K562 treated with DMSO at 1 percent for 4 hours (cell line): ENCODE data around the gene PCDHB14. TPM values are rescaled to one million over a fixed set of nuclear protein-coding genes. Genes with fewer than 3 reads are reported as not detected.

Source experiments
- total RNA-seq: library from RNA; unstranded; fragments of 300-600 nt; gene quantifications from 2 replicates; pipeline ENCODE4 v1.2.3, GENCODE V29; 2022; ENCODE audit not compliant: insufficient read depth

Gene PCDHB14
- not detected in 2 replicates for total RNA-seq

DNA sequence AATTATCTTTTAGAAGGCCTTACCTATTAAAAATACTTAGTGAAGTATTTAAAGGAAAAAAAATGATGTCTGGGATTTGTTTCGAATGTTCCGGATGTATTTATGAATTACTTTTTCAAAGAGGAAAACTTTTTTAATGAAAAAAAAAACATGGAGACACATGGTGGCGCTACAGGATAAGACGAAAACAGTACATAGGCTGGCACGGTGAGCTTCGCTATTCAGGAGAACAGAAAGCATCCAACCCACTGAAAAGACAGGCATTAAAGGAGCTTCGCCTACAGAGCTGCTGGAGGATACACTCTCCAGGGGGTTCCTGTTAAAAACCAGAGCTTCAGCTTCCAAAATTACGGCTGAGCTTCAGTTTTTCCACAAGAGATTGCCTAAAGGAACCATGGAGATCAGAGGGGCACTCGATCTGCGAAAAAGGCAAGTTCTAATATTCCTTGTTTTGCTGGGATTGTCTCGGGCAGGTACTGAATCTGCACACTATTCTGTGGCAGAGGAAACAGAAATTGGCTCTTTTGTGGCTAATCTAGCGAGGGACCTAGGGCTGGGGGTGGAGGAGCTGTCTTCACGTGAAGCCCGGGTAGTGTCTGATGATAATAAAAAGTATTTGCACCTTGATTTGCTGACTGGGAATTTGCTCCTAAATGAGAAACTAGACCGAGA, at the start of gene PCDHB14:
Gene PCDHB14, plus strand, starts transcription at position 232 of the 672 bp plus-strand sequence. Its CDS starts 163 bp downstream, at position 395.

DNA sequence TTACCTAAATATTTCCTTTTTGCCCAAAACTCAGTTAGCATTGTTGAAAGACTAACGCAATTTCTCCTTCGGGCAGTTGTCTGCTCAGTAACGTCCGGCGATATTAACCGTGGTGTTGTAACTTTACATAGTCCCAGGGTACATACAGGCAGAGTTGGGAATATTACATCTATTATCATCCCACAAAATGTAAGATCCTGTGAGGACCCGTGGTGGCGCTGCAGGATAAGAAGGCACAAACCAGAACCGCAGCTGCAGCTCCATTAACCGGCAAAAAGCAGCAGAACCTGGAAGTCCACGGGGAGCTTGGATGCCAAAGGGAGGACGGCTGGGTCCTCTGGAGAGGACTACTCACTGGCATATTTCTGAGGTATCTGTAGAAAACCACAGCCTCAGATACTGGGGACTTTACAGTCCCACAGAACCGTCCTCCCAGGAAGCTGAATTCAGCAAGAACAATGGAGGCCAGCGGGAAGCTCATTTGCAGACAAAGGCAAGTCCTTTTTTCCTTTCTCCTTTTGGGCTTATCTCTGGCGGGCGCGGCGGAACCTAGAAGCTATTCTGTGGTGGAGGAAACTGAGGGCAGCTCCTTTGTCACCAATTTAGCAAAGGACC, 45.5 kb upstream of the PCDHB14 start, which contains the start of gene PCDHB8:
Gene PCDHB8, plus strand, starts transcription at position 214 of the 615 bp plus-strand sequence. Its CDS starts 245 bp downstream, at position 459.

DNA sequence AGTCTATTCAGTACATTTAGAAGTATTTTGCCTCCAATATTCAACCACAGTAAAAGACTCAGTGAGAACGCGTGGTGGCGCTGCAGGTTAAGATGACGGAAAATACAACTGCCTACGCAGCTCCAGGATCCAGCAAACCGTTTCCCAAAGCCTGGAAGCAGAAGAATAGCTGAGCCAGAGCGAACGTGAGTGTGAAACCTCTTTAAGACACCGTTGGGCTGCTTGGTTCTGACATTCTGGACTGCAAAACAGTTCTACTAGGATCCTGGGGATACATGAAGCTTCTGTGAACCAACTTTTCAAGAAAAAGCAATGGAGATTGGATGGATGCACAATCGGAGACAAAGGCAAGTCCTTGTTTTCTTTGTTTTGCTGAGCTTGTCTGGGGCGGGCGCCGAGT, 40.9 kb upstream of the PCDHB14 start, which contains the start of gene PCDHB16:
Gene PCDHB16, plus strand, starts transcription at position 140 of the 400 bp plus-strand sequence. Its CDS starts 173 bp downstream, at position 313.

DNA sequence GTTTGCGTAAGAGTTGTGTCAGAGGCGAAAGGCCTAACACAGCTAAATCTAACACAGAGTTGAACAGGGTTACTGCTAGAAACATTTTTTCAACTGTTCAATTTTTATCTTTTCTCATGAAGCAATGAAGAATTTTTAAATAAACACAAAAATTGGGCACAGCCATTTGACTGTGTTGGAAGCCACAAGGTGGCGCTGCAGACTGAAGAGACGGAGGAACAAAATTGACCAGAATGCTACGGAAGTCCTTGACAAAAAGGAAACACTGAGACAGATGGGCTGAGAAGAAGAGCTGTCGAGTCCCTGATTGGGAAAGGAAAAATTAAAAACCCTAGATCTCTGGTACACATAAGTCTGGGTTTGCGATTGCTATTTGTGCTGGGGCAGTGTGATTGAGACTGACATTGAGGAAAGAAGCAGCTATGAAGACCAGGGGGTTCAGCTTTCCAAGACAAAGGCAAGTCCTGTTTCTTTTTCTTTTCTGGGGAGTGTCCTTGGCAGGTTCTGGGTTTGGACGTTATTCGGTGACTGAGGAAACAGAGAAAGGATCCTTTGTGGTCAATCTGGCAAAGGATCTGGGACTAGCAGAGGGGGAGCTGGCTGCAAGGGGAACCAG, 36.1 kb upstream of the PCDHB14 start, which contains the start of gene PCDHB9:
Gene PCDHB9, plus strand, starts transcription at position 265 of the 616 bp plus-strand sequence. Its CDS starts 158 bp downstream, at position 423.

DNA sequence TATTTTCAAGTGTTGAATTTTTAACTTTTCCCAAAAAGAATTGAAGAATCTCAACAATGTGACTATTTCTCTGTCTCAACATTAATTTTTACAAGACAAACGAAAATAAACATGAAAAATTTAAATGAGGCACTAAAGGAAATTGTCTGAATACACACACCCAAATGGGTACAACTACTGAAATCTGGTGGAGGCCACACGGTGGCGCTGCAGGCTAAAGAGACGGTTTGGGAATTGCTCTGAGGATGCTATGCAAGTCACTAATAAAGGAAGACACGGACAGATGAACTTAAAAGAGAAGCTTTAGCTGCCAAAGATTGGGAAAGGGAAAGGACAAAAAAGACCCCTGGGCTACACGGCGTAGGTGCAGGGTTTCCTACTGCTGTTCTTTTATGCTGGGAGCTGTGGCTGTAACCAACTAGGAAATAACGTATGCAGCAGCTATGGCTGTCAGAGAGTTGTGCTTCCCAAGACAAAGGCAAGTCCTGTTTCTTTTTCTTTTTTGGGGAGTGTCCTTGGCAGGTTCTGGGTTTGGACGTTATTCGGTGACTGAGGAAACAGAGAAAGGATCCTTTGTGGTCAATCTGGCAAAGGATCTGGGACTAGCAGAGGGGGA, 30.9 kb upstream of the PCDHB14 start, which contains the start of gene PCDHB10:
Gene PCDHB10, plus strand, starts transcription at position 244 of the 616 bp plus-strand sequence. Its CDS starts 200 bp downstream, at position 444.

DNA sequence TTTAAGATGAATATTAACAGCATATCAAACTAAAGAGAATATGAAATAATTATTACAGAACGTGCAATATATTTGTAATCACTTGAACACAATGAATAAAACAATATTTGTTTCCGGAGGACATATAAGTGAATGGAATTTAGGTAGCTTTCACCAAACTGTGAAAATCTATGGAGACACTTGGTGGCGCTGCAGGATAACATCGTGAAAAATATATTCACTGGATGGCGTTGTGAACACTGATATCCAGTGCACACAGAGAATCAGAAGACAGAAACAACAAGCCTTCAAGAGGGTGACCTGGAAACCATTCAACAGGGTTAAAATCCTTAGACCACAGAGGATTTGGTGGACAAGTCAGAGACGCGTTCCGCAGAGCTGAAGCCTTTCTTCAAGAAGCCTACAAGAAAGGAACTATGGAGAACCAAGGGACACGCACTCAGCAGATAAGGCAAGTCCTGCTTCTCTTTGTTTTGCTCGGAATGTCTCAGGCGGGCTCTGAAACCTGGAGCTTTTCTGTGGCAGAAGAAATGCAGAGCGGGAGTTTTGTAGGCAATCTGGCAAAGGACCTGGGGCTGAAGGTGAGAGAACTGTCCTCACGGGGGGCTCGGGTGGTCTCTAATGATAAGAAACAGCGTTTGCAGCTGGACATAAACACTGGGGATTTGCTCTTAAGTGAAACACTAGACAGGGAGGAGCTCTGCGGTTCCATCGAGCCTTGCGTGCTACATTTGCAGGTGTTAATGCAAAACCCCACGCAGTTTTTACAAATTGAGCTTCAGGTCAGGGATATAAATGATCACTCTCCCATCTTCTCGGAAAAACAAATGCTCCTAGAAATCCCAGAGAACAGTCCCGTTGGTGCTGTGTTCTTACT, 23.5 kb upstream of the PCDHB14 start, which contains the start of gene PCDHB11:
Gene PCDHB11, plus strand, starts transcription at position 269 of the 877 bp plus-strand sequence. Its CDS starts 148 bp downstream, at position 417.

DNA sequence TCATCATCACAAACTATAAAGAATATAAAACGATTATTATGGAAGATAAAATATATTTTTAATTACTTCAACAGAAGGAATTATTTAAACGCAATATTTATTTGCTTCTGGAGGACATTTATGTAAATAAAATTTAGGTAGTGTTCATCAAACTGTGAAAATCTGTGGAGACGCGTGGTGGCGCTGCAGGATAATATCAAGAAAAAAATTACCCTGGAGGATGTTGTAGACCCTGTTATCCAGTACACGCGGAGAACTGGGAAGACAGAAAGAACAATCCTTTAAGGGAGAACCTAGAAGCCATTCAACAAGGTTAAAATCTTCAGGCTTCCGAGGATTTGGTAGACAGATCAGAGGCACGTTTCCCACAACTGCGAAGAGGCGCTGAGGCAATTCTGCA, 14.7 kb upstream of the PCDHB14 start, which contains the start of gene PCDHB12:
Gene PCDHB12, plus strand, starts transcription at position 242 of the 400 bp plus-strand sequence. CDS start 189 bp downstream, outside the sequence.

DNA sequence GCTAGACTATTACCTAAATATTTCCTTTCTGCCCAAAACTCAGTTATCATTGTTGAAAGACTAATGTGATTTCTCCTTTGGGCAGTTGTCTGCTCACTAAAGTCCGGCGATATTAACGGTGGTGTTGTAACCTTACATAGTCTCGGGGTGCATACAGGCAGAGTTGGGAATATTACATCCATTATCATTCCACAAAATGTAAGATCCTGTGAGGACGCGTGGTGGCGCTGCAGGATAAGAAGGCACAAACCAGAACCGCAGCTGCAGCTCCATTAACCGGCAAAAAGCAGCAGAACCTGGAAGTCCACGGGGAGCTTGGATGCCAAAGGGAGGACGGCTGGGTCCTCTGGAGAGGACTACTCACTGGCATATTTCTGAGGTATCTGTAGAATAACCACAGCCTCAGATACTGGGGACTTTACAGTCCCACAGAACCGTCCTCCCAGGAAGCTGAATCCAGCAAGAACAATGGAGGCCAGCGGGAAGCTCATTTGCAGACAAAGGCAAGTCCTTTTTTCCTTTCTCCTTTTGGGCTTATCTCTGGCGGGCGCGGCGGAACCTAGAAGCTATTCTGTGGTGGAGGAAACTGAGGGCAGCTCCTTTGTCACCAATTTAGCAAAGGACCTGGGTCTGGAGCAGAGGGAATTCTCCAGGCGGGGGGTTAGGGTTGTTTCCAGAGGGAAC, 9.3 kb upstream of the PCDHB14 start, which contains the start of gene PCDHB13:
Gene PCDHB13, plus strand, starts transcription at position 264 of the 684 bp plus-strand sequence. Its CDS starts 205 bp downstream, at position 469.

DNA sequence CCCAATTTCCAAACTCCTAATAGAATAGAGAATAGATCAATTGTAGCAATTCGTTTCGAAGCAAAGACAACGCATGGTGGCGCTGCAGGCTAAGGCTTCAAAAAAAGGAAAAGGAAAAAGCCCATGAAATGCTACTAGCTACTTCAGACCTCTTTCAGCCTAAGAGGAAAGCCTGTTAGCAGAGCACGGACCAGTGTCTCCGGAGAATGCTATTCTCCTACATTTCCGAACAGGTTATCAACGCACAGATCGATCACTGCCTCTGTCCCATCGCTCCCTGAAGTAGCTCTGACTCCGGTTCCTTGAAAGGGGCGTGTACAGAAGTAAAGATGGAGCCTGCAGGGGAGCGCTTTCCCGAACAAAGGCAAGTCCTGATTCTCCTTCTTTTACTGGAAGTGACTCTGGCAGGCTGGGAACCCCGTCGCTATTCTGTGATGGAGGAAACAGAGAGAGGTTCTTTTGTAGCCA, 22.1 kb downstream of the PCDHB14 start, which contains the start of gene PCDHB15:
Gene PCDHB15, plus strand, starts transcription at position 146 of the 468 bp plus-strand sequence. Its CDS starts 184 bp downstream, at position 330.

Other genes starting within 250 kb of the PCDHB14 start
- gene PCDHB1, start 172.0 kb upstream of the PCDHB14 start, total RNA-seq: not detected in 2 replicates
- gene PCDHB2, start 128.7 kb upstream of the PCDHB14 start, total RNA-seq: not detected in 2 replicates
- gene PCDHB3, start 122.9 kb upstream of the PCDHB14 start, total RNA-seq: not detected in 2 replicates
- not detected in 2 replicates for gene PCDHB4, start 101.5 kb upstream of the PCDHB14 start, total RNA-seq
- not detected in 2 replicates for gene PCDHB5, start 88.1 kb upstream of the PCDHB14 start, total RNA-seq
- gene PCDHB6, start 73.3 kb upstream of the PCDHB14 start, total RNA-seq: not detected in 2 replicates
- not detected in 2 replicates for gene PCDHB7, start 50.7 kb upstream of the PCDHB14 start, total RNA-seq
- gene PCDHB8, start 45.6 kb upstream of the PCDHB14 start, total RNA-seq: not detected in 2 replicates
- gene PCDHB16, start 41.0 kb upstream of the PCDHB14 start, total RNA-seq: not detected in 2 replicates
- gene PCDHB9, start 36.2 kb upstream of the PCDHB14 start, total RNA-seq: not detected in 2 replicates
- not detected in 2 replicates for gene PCDHB10, start 31.0 kb upstream of the PCDHB14 start, total RNA-seq
- not detected in 2 replicates for gene PCDHB11, start 23.7 kb upstream of the PCDHB14 start, total RNA-seq
- not detected in 2 replicates for gene PCDHB12, start 14.6 kb upstream of the PCDHB14 start, total RNA-seq
- not detected in 2 replicates for gene PCDHB13, start 9.4 kb upstream of the PCDHB14 start, total RNA-seq
- not detected in 2 replicates for gene PCDHB15, start 22.1 kb downstream of the PCDHB14 start, total RNA-seq
- gene SLC25A2, start 80.7 kb downstream of the PCDHB14 start, total RNA-seq: not detected in 2 replicates
- gene TAF7, start 97.4 kb downstream of the PCDHB14 start, total RNA-seq: 87.4 and 92.8 TPM in 2 replicates
- 0.37 TPM in 1 of 2 replicates, not detected in the other for gene PCDHGA1, start 107.2 kb downstream of the PCDHB14 start, total RNA-seq
- gene PCDHGA2, start 115.4 kb downstream of the PCDHB14 start, total RNA-seq: 0.12 TPM in 1 of 2 replicates, not detected in the other
- gene PCDHGA3, start 120.5 kb downstream of the PCDHB14 start, total RNA-seq: 0.46 TPM in 1 of 2 replicates, not detected in the other
- gene PCDHGB1, start 126.8 kb downstream of the PCDHB14 start, total RNA-seq: not detected in 2 replicates
- 0.42 and 0.76 TPM in 2 replicates for gene PCDHGA4, start 131.7 kb downstream of the PCDHB14 start, total RNA-seq
- 0.48 and 0.70 TPM in 2 replicates for gene PCDHGB2, start 136.7 kb downstream of the PCDHB14 start, total RNA-seq
- 0.16 TPM in 1 of 2 replicates, not detected in the other for gene PCDHGA5, start 140.8 kb downstream of the PCDHB14 start, total RNA-seq
- 0.51 and 0.74 TPM in 2 replicates for gene PCDHGB3, start 146.9 kb downstream of the PCDHB14 start, total RNA-seq
- 0.27 and 0.35 TPM in 2 replicates for gene PCDHGA6, start 150.5 kb downstream of the PCDHB14 start, total RNA-seq
- not detected in 2 replicates for gene PCDHGA7, start 159.4 kb downstream of the PCDHB14 start, total RNA-seq
- 0.21 TPM in 1 of 2 replicates, not detected in the other for gene PCDHGB4, start 164.4 kb downstream of the PCDHB14 start, total RNA-seq
- gene PCDHGA8, start 169.3 kb downstream of the PCDHB14 start, total RNA-seq: 0.24 TPM in 1 of 2 replicates, not detected in the other
- gene PCDHGB5, start 174.6 kb downstream of the PCDHB14 start, total RNA-seq: not detected in 2 replicates
- not detected in 2 replicates for gene PCDHGA9, start 179.4 kb downstream of the PCDHB14 start, total RNA-seq
- gene PCDHGB6, start 184.7 kb downstream of the PCDHB14 start, total RNA-seq: not detected in 2 replicates
- not detected in 2 replicates for gene PCDHGA10, start 189.6 kb downstream of the PCDHB14 start, total RNA-seq
- gene PCDHGB7, start 194.3 kb downstream of the PCDHB14 start, total RNA-seq: not detected in 2 replicates
- not detected in 2 replicates for gene PCDHGA11, start 197.7 kb downstream of the PCDHB14 start, total RNA-seq
- not detected in 2 replicates for gene PCDHGA12, start 207.2 kb downstream of the PCDHB14 start, total RNA-seq